Glutamatergic neuron (in vitro differentiated cells): Measurements from ENCODE around the gene MTHFD1. TPM values are rescaled to one million over a fixed set of nuclear protein-coding genes. Genes with fewer than 3 reads are reported as not detected.

ENCODE experiments used
- DNase-seq: peaks from one replicate; pipeline ENCODE4 v3.0.0; 2022
- H3K27ac Mint-ChIP-seq: one replicate; pipeline ENCODE4 v1.8.0; 2020; ENCODE audit warnings: mild to moderate bottlenecking, mixed read lengths, inconsistent platforms; ENCODE audit not compliant: unreplicated experiment
- H3K27me3 Mint-ChIP-seq: one replicate; pipeline ENCODE4 v1.8.0; 2020; ENCODE audit warnings: mild to moderate bottlenecking, moderate library complexity, mixed read lengths, inconsistent platforms; ENCODE audit not compliant: unreplicated experiment
- H3K36me3 Mint-ChIP-seq: one replicate; pipeline ENCODE4 v1.8.0; 2020; ENCODE audit warnings: mild to moderate bottlenecking, mixed read lengths, inconsistent platforms; ENCODE audit not compliant: unreplicated experiment
- H3K4me1 Mint-ChIP-seq: one replicate; pipeline ENCODE4 v1.8.0; 2020; ENCODE audit warnings: mild to moderate bottlenecking, low read depth, mixed read lengths, inconsistent platforms; ENCODE audit not compliant: unreplicated experiment
- H3K4me3 Mint-ChIP-seq: one replicate; pipeline ENCODE4 v1.8.0; 2020; ENCODE audit warnings: mild to moderate bottlenecking, mixed read lengths, inconsistent platforms; ENCODE audit not compliant: unreplicated experiment
- H3K9me3 Mint-ChIP-seq: one replicate; pipeline ENCODE4 v1.8.0; 2020; ENCODE audit warnings: mild to moderate bottlenecking, moderate library complexity, mixed read lengths, inconsistent platforms; ENCODE audit not compliant: unreplicated experiment
- CTCF ChIP-seq: fragments of 200-600 bp; sonication (generic); IDR thresholded peaks from one replicate; pipeline ENCODE4 v1.5.0; 2021; ENCODE audit not compliant: partially characterized antibody, unreplicated experiment
- total RNA-seq: library from RNA; stranded (reverse); fragmentation: NEBNext Ultra II Directional; extraction: Animal tissue kit (Norgen Biotek cat#: 25700); gene quantifications from one replicate; pipeline ENCODE4 v1.2.1, GENCODE V29; 2021; ENCODE audit not compliant: unreplicated experiment

MTHFD1 gene
- total RNA-seq, 1 donor from 2014 or later = 33.0 TPM

GRCh38 chr14:64503434-64504309, 115.5 kb downstream of the MTHFD1 start, which contains the start of gene ZBTB25:
Gene ZBTB25 (minus strand): TSS chr14:64503838. CDS start chr14:64490533, 13,305 bp downstream.
- H3K27ac Mint-ChIP-seq = peak within 1 kb of the TSS; percentile 95
- peaks cover 14% of the 10 kb centered on the region for H3K9me3 Mint-ChIP-seq
- no peak for TF ChIP-seq CTCF
- H3K27me3 Mint-ChIP-seq = peaks cover 13% of the 10 kb centered on the region
- H3K36me3 Mint-ChIP-seq = no peaks in the 10 kb centered on the region
- peaks cover 30% of the 10 kb centered on the region for H3K4me1 Mint-ChIP-seq
- H3K4me3 Mint-ChIP-seq = peak within 1 kb of the TSS; percentile 96
- peak; percentile 97 for DNase-seq

- Mint-ChIP-seq H3K4me3 (peak within 1 kb of the TSS; percentile 94), H3K4me1 (peaks cover 30% of the 10 kb centered on the region), H3K27ac (peak within 1 kb of the TSS; percentile 97), H3K27me3 (peaks cover 13% of the 10 kb centered on the region), H3K9me3 (peaks cover 14% of the 10 kb centered on the region), H3K36me3 (no peaks in the 10 kb centered on the region)
- no peak for TF ChIP-seq CTCF
- DNase-seq = peak; percentile 85
Measured at GRCh38 chr14:64504310-64504896, 116.2 kb downstream of the MTHFD1 start, which contains the start of gene ZBTB1. Gene ZBTB1 (plus strand): TSS chr14:64504770. CDS start chr14:64521505, 16,735 bp downstream.

GRCh38 chr14:64504897-64505794, 117.0 kb downstream of the MTHFD1 start:
- no peaks in the 10 kb centered on the region for H3K36me3 Mint-ChIP-seq
- H3K9me3 Mint-ChIP-seq = peaks cover 14% of the 10 kb centered on the region
- peak overlapping the region; percentile 94 for H3K4me3 Mint-ChIP-seq
- H3K4me1 Mint-ChIP-seq = peaks cover 30% of the 10 kb centered on the region
- peaks cover 13% of the 10 kb centered on the region for H3K27me3 Mint-ChIP-seq
- TF ChIP-seq CTCF = no peak
- DNase-seq = peak; percentile 82
- peak overlapping the region; percentile 97 for H3K27ac Mint-ChIP-seq

GRCh38 chr14:64506721-64507120, 118.6 kb downstream of the MTHFD1 start:
- peak overlapping the region; percentile 74 for H3K4me3 Mint-ChIP-seq
- no peak overlapping the region for H3K27ac Mint-ChIP-seq
- H3K27me3 Mint-ChIP-seq = peaks cover 13% of the 10 kb centered on the region
- no peak for DNase-seq
- H3K4me1 Mint-ChIP-seq = peaks cover 36% of the 10 kb centered on the region
- H3K9me3 Mint-ChIP-seq = peaks cover 14% of the 10 kb centered on the region
- H3K36me3 Mint-ChIP-seq = no peaks in the 10 kb centered on the region
- no peak for TF ChIP-seq CTCF
